ENCODE measurements around the gene FKBP14.

The FKBP14 gene

DNA sequence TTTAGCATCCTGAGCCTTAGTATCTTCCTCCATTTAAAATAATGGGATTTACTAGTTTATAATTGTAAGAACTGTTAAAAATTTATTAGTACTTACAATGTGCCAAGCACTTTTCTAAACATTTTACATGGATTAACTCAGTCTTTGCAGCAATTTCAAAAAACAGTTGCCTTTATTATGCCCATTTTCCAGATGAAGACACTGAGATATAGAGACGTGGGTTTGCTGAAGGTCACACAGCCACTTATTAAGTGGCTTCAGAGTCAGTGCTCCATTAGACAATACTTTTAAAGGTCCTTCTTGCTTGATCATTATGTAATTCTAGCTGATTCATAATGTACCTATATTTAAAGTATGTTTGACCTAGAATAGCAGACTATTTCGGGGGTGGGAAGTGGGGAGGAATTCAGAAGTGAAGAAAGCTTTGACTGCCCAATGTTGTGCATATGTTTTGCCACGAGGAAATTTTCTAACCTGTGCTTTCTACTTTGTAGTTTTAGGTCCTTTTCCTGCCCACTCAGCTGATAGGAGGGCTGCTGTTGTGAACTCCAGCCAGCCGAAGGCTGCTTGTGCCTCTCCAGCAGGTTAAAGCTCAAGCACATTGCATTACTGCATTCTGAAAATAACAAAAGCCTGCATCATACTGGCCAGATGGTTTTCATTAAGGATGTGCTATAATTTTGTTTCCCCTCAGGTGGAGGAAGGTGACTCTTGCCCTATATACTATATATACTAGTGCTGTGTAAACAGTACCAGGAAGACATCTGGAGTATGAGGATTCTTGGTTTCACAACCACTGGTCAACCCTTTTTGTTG, 6.0 kb upstream of the FKBP14 start:
- DNase-seq, result no peak

DNA sequence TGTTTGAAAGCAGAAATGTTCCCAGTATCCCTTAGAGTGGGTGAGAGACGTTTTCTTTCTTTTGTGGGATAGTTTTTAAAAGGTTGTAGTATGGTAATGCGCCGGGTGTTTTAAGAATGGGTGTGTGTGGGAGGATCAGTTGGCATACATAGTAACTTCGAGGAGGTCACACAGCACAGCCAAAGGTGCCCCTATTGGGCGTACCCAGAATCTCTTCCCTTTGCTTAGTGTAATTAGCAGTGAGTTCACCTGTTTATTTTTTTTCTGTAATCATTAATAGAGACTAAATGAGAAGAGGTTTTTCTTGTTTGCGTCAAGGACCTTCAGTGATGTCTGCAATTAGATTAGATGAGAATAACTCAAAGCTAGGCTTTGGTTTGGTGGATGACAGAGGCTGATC, 3.2 kb upstream of the FKBP14 start:
- DNase-seq, result peak in 1 of 2 donors; percentile 26

DNA sequence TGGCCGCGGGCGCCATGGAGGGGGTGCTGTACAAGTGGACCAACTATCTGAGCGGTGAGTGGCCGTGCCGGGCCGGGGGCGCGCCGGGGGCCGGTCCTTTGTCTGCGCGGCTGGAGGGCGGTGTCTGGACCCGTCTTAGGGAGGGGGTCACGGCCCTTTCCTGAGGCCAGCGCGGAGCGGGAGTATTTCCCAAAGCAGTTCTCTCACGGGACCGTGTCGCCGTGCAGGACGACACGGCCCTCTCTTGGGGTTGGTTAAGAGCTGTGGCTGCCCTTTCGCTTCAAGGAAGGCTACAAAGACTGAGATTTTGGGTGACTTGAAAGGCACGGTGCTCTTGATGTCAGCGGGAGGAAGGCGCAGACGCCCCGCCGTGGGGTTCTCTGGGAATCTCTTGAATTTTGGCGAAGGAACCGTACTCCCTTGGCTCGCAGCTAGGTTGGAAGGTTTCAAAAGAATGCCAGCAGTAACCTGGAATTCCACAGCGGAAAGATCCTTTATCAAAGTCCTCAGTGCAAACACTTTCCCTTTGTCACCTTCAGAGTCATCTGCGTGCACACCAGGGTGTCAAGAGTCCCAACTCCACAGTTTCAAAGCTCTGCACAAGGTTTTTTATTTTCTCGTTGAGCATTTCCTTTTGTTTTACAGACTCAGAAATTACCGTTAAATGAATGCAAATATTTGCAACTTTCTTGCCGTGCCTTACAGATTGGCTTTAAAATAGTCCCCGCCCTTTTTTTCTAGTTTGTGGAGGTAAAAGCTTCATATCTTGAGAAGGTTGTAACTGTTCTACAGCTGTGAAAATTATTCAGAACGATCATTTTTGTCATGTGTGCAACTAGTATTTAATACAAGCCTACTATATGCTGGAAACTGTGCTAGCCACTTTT, 2.5 kb upstream of the FKBP14 start:
- peak; percentile 3 to 36 for DNase-seq

DNA sequence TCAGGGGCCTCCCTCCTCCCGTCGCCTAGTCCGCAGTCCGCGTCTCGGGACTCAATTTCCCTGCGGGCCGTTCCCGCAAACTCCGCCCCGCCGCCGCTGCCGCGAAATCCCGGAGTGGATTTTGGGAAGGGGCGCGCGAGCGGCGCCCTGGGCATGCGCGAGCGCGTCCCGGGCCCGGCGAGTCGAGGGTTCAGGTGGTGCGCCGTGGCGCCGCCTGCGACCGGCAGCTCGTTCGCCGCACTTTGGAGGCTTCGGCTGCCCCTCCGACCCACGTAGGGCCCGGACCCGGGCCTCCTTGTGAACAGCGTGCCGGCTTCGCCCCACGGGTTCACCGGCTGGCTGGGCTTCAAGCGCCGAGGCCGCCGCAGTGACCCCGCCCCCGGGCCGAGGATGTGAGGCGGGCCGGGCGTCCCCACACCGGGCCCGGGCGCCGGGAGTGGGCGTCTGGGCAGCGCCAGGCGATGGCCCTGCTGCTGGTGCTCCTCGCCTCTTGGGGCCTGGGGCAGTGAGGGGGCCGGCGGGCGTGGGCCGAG, 1.8 kb upstream of the FKBP14 start, which contains the start of gene PLEKHA8:
Gene PLEKHA8, plus strand, starts transcription at position 197 of the 533 bp plus-strand sequence. CDS start 351 bp downstream, outside the sequence.
- DNase-seq, result peak; percentile 83 to 93

DNA sequence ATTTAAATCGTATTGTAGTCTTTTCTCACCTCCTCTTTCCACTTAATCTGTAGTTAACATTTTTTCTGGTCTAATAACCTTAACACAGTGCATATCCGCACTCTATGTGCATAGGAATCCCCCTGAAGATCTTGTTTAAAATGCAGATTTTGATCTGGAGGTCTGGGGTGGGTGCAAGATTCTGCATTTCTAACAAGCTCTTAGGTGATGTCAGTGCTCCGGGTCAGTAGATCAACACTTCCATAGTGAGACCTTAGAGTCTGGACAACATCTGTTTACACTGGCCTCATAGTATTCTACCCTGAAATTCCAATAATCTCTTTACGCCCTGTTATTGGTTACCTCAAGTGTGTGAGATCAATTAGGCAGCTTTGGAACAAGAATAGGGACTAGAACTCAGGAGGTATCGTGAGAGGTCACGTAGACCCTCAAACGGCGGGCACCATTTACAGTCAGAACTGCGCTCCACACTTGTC, 1.3 kb upstream of the FKBP14 start:
- no peak for DNase-seq

DNA sequence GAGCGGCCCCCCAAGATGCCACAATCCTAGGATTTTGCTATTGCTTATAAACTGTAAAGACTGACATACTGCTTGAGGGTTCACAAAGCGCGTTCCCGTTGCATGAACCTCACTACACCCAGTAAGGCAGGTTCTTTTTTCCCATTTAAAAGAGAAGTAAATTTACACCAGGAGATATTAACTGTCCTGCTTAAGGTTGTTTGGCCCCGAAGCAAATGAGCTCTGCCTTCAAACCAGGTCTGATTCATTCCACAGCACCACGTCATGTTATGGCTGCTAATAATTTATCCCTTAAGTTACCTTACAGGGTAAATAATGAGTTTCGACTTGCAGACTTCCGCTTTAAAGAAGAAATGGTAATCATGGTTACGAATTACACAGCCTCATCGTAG, 559 bp upstream of the FKBP14 start:
- peak; percentile 26 to 57 for DNase-seq

DNA sequence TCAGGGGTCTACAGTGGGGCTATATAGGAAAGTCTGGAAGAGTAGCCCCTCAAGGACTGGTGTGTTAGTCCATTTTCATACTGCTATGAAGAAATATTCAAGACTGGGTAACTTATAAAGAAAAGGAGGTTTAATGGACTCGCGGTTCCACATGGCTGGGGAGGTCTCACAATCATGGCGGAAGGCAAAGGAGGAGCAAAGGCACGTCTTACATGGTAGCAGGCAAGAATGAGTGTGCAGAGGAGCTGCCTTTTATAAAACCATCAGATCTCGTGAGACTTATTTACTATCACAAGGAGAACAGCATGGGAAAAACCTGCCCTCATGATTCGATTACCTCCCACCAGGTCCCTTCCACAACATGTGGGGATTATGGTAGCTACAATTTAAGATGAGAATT, 3.0 kb downstream of the FKBP14 start:
- no peak for DNase-seq

DNA sequence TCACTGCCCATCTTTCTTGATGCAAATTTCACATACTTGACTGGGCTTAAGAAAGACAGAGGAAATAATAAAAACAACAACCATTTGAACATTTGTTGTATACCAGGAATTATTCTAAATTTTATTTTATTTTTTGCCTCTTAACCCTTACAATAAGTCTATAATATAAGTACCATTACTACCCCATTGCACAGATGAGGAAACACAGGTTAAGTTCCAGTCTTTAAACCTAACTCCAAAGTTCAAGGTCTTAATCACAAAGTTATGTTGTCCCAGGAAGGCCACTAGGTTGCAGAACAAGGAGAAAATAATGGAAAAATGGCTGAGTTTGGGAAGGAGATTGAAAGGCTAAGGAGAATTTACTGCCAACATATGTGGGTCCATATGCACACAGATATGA, 3.5 kb downstream of the FKBP14 start:
- DNase-seq, result no peak

DNA sequence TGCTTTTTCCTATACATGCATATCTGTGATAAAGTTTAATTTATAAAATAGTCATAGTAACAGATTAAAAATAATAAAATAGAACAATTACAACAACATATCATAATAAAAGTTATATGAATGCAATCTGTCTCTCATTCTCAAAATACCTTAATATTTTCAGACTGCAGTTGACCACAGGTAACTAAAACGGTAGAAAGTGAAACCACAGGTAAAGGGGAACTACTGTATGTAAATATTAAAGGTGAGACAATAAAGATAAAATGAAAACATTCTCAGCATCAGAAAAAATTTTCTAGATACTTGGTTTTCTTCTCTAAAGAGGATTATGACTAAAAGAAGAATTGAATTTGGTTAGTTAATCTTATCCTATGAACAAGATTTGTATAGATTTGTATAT, 6.0 kb downstream of the FKBP14 start:
- DNase-seq, result no peak

DNA sequence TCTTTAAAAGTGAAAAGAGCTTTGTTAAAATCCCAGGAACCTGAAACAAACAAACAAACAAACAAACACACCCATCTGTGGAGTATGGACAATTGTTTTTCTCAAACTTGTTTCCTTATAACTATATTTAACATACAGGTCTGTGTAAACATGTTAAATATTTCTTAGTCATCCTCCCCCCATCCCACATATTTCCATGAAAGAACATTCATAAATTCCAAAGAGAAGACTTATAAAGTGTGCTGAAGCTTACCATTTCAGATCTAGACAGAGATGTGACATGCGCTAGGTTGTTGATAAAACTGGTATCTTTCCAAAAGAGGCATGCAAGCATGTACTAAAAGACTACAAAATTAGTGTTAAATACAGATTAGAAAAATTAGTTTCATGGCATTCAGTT, 6.5 kb downstream of the FKBP14 start:
- DNase-seq, result no peak

DNA sequence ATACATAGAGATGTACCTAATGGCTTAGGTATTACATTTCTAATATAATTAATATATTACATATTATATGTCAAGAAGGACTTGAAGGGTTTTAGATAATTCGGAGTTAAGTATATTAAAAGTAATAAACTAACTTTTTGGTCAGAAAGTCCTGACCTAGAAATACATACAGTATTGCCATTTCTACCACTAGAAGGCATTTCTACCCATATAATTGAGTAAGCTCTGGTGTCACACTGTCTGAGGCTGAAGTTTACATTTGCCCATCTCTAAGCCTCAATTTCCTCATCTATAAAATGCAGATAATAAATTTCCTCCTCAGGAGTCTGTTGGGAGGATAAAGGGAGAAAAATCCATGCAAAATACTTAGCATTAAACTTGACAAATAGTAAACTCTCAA, 7.1 kb downstream of the FKBP14 start:
- DNase-seq, result no peak

DNA sequence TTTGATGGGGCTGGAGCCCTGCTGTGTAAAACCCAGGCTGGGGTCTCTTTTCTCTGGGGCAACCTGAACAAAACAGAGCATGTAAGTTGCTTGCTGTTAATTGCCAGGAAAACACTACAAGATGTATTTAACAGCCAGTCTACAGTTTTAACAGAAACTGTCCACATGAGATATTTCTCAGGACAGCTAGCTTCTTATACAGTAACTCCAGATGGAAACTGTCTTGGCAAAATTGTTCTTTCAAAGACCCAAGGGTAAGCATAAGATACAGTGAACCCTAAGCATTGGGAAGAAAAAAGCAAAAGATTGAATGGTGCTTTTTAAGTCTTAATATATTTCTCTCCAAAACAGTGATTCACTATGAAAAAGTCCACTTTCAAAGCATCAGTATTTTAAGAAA, 8.1 kb downstream of the FKBP14 start:
- no peak for DNase-seq

DNA sequence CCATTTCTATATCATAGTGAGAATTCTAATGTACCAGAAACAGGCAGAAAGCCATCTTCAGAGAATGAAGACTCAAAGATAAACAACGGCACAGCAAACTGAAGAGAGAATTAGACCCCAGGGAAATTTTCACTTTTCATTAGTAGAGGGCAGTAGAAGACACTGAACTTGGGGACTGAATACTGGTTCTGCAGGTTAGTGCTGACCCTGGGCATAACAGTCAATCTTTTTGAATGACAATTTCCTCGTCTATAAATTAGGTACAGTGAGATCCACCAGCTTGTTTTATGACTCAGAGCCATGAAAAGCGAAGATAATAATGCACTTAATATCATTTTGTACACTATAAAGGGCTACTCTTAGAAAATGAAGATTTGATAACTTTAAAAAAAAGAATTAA, 13.7 kb downstream of the FKBP14 start:
- DNase-seq, result no peak

DNA sequence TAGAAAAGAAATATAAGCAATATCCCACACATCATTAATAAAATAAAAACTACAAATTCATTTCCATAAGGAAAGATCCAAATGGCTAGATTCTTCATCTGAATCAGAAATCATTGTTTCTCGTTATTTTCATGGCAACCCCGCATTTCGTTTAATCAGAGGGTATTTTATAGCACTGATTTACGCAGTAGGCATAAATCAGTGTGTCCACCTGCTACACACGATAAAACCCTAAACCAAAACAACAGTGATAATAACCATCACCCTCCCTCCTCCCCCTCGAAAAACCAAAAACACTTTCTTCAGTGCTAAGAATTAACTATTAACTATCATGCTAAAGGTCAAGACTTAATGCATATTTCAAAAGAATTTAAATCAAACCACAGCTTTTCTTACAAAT, 16.5 kb downstream of the FKBP14 start:
- no peak for DNase-seq

DNA sequence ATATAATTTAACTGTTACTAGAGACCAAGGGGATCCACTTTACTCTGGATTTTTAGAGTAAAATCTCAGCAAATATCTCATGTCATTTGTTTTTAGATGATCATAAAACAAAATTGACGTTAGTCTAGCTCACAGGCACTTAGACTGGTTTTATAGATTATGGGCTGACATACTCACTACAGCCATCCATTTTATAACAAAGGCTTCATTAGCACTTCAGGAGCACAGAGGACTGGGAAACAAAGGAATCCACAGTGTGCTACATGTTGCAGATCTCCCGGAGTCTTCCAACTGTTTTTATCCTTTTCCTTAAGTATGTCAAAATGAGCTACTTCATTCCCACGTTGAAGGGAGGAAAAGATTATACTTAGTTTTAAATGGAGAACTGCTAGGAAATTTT, 21.0 kb downstream of the FKBP14 start:
- no peak for DNase-seq

DNA sequence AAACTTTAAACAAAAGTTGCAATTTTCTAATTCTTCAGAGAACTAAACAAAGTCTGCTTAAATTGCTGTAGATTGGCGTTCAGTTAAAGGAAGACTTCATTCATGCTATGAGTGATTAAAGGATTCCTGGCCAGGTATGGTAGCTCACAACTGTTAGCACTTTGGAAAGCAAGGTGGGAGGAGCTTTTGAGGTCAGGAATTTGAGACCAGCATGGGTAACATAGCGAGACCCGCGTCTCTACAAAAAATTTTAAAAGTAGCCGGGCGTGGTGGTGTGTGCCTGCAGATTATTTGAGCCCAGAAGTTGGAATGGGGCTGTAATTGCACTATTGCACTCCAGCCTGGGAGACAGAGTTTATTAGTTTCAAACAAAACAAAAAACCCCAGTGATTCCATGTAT, 23.4 kb downstream of the FKBP14 start:
- no peak for DNase-seq

DNA sequence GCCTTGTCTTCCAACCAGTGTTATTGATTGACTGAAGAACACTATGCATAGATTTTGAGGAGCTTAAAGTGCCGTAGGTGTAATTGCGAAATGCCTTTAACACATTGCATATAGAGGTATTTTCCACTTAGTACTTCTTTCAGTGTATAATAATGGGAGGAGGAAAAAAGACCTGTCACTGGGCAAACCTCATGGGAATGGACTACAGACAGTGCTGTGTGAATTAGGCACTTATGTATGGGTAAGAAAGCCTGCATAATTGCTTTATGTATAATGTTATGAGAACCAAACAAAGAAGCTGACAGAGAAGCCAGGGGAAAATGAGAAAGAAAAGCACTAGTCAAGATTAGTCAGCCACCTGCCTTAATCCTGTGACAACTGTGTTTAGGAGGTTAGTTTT, 24.5 kb downstream of the FKBP14 start:
- no peak for DNase-seq

DNA sequence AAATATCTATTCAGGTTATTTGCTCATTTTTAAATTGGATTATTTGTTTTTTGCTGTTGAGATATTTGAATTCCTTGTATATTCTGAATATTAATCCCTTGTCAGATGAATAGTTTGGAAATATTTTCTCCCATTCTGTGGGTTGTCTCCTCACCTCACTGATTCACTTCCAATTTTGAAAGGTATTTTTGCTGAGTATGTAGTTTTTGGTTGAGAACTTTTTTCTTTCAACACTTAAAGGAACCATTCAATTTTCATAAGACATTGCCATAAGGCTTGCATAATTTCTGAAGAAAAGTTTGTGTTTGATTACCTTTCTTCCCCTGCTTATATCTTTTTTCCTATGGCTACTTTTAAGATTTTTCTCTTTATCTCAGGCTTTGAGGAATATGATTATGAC, 28.0 kb downstream of the FKBP14 start:
- DNase-seq, result no peak

DNA sequence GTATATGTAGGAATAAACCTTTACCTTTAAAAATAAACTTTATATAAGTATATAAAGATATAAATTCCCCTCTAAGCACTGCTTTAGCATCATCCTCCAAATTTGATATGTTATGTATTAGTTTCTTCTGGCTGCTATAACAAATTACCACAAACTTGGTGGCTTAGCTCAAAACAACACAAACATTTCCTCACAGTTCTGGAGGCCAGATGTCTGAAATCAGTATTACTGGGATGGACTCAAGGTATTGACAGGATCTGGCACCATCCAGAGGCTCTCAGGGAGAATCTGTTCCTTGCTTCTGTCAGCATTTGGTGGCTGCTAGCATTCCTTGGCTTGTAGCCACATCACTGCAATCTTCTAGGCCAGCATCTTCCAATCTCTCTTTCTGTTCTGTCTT, 30.2 kb downstream of the FKBP14 start:
- DNase-seq, result no peak

DNA sequence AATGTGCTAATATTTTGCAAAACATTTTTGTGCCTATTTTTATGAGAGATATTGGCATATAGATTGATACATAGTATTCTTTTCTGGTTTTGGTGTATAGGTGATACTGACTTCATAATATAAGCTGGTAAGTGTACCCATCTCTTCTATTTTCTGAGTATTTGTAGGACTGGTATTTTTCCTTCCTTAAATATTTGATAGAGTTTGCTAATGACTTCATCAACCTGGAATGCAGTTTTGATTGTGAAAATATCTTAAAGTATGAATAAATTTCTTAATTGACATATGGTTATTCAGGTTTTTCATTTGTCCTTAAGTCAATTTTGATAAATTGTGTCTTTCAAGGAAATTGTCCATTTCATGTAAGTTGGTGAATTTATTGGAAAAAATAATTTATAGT, 30.9 kb downstream of the FKBP14 start:
- DNase-seq, result no peak

DNA sequence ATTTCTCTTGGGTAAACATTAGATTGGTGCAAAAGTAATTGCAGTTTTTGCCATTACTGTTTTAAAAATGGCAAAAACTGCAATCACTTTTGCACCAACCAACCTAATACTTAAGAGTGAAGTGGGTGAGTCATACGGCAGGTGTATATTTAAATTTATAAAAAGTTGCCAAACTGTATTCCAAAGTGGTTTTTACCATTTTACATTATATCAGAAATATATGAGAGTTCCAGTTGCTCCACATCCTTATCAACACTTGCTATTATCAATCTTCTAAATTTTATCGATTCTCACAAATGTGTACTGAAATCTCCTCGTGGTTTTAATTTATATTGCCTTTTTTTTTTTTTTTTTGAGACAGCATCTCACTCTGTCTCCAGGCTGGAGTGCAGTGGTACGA, 33.4 kb downstream of the FKBP14 start:
- no peak for DNase-seq

DNA sequence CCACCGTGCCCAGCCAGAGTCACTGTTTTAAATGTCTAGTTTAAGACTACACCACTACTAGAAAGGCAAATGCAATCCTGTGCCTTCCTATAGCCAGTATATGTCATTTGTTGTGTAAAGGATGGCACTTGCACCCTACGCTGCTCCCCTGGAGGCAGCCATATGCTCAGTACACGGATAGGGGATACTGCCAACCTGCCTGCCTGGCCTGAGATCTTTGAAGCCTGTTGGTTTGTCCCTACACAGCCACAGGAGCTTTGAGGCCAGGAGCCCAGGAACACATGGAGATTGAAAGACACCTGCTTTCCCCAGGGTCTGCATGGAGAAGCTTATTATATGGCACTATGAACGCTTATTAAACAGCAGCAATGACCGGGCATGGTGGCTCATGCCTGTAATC, 34.6 kb downstream of the FKBP14 start:
- DNase-seq, result no peak

DNA sequence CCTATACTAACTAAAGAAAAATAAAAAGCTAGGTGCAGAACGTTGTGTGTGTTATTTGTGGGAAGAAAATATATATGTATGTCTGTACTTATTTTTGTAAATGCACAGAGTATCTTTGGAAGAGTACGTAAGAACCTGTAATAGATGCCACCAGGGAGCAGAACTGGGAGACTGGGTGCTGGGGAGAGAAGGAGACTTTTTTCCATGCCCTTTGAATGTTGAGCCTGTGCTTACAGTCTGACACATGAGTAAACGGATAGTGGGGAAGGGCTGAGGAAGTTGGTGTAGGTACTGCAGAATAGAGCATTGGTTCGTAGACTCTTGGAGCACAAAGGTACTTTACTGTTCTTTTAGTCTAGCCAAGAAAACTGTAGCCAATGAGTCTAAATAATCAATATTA, 35.6 kb downstream of the FKBP14 start:
- DNase-seq, result no peak
